ENCODE data around the gene ARFGAP3. TPM values are rescaled to one million over a fixed set of nuclear protein-coding genes. Genes with fewer than 3 reads are reported as not detected.

ARFGAP3 gene, protein sequence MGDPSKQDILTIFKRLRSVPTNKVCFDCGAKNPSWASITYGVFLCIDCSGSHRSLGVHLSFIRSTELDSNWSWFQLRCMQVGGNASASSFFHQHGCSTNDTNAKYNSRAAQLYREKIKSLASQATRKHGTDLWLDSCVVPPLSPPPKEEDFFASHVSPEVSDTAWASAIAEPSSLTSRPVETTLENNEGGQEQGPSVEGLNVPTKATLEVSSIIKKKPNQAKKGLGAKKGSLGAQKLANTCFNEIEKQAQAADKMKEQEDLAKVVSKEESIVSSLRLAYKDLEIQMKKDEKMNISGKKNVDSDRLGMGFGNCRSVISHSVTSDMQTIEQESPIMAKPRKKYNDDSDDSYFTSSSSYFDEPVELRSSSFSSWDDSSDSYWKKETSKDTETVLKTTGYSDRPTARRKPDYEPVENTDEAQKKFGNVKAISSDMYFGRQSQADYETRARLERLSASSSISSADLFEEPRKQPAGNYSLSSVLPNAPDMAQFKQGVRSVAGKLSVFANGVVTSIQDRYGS
- 10 to 100 TPM; 52.9 to 68.9 TPM for total RNA-seq

DNA sequence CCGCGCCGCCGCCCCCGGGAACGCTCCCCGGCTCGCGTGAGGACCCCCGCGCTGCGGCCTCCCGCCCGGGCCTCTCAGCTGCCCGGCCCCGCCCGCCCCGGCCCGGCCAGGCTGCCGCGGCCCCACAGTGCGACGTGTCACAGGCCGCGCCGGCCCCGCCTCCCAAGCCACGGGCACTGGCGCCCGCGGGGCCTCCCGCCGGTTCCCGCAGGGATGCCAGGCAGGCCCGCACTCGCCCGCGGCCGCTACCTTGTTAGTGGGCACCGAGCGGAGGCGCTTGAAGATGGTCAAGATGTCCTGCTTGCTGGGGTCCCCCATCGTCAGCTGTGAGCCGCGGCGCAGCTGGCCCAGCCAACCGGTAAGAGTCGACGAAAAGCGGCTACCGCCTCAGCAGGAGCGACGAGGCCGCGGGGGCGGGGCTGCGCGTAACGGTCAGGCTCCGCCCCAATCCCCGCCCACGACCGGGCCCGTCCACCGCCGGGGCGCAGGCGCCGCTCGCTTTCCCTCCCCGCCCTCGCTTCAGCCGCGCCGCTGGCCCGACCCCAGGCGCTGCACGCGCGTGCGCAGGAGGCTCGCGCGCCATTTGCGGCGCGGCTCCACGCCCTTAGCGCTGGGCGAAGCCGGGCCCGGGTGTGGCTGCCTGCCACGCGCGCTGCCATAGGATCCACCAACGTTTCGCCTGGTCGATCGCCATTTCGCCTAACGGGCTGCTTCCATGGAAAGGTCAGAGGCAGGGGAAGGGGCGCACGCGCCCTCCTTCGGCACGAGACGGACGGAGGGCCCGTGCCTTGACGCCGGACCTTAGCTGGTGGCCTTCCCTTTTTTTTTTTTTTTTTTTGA, at the start of gene ARFGAP3:
TSS of gene ARFGAP3 (minus strand) at position 409 of the 840 bp plus-strand sequence. CDS start at position 318, 91 bp downstream.
- TF ChIP-seq, protein P1, sequence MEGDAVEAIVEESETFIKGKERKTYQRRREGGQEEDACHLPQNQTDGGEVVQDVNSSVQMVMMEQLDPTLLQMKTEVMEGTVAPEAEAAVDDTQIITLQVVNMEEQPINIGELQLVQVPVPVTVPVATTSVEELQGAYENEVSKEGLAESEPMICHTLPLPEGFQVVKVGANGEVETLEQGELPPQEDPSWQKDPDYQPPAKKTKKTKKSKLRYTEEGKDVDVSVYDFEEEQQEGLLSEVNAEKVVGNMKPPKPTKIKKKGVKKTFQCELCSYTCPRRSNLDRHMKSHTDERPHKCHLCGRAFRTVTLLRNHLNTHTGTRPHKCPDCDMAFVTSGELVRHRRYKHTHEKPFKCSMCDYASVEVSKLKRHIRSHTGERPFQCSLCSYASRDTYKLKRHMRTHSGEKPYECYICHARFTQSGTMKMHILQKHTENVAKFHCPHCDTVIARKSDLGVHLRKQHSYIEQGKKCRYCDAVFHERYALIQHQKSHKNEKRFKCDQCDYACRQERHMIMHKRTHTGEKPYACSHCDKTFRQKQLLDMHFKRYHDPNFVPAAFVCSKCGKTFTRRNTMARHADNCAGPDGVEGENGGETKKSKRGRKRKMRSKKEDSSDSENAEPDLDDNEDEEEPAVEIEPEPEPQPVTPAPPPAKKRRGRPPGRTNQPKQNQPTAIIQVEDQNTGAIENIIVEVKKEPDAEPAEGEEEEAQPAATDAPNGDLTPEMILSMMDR (IDR thresholded peaks at IDR 0.05) = no peak
- H3K4me3 ChIP-seq = peak within 1 kb of the TSS; percentile 78
- ATAC-seq (ENCODE audit: insufficient number of reproducible peaks, low FRiP score, low read depth) = peak; percentile 94

DNA sequence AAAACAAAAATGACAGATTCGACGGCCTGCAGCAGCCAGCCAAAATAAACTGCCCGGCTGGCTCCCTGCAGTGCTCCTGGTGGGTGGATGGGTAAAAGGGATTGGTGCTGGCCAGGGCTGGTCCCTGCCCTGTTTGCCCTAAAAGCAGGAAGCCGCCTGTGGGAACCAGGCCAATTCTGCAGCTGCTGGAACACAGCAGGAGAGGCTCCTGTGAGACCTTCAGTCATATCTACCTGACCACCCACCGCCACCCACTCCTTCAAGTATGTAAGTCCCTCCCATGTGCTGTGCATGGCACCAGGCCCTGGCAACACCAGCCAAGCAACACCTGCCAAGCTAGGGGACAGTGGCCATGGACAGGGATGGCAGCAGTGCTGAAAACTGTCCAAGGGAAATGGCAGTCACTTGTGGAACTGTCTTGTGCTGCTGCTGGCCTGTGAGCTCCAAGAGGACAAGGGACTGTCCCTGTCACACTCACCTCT, 48.7 kb upstream of the ARFGAP3 start:
- Histone ChIP-seq H3K4me3 (no peak overlapping the region), H3K27ac (peak overlapping the region; percentile 69 to 83), H3K9me3 (no peaks in the 10 kb centered on the region), H3K4me1 (ENCODE audit: control insufficient read depth in 1 of 2, low read depth in 2 of 2) (peaks cover 35 to 79% of the 10 kb centered on the region in 2 donors), H3K36me3 (peaks cover 10% of the 10 kb centered on the region), H3K27me3 (replicated peaks; ENCODE audit: insufficient read depth) (no peaks in the 10 kb centered on the region)
- ATAC-seq (ENCODE audit: insufficient number of reproducible peaks, low FRiP score, low read depth) (no peak), DNase-seq (ENCODE audit: low spot score) (no peak)
- TF ChIP-seq, protein P1 (IDR thresholded peaks at IDR 0.05) = no peak

More for the DNA sequence above, at the start of gene ARFGAP3:
- H3K27me3 ChIP-seq (replicated peaks; ENCODE audit: insufficient read depth) = no peaks in the 10 kb centered on the region
- H3K27ac ChIP-seq = peak within 1 kb of the TSS; percentile 83 to 97
- H3K36me3 ChIP-seq = no peaks in the 10 kb centered on the region
- DNase-seq (ENCODE audit: low spot score) = peak; percentile 56
- H3K4me1 ChIP-seq (ENCODE audit: control insufficient read depth in 1 of 2, low read depth in 2 of 2) = peaks cover 17 to 37% of the 10 kb centered on the region in 2 donors
- H3K9me3 ChIP-seq = no peaks in the 10 kb centered on the region

DNA sequence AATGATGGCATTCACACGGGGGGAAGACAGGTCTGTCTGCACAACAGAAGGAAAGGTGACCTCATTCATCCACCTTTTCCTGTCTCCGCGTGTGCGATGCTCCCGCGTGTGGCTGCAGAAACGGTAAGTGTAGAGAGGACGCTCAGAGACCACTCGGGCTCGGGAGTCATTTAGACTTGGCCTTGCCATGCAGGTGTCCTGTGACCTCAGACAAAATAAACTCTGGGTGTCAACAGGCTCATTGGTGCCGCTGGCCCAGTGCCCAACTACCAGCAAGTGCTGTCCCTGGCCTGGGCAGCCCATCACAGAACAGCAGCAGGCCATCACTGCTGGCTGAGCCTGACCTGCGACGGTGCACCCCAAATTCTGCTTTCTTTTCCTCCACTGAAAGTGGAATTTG, 48.1 kb upstream of the ARFGAP3 start:
- no peak for ATAC-seq (ENCODE audit: insufficient number of reproducible peaks, low FRiP score, low read depth)
- H3K36me3 ChIP-seq = peaks cover 5% of the 10 kb centered on the region
- H3K4me1 ChIP-seq (ENCODE audit: control insufficient read depth in 1 of 2, low read depth in 2 of 2) = peaks cover 35 to 77% of the 10 kb centered on the region in 2 donors
- H3K27ac ChIP-seq = peak overlapping the region in 1 of 2 donors; percentile 50
- H3K4me3 ChIP-seq = no peak overlapping the region
- no peaks in the 10 kb centered on the region for H3K9me3 ChIP-seq
- DNase-seq (ENCODE audit: low spot score) = no peak
- no peaks in the 10 kb centered on the region for H3K27me3 ChIP-seq (replicated peaks; ENCODE audit: insufficient read depth)
- TF ChIP-seq, protein P1 (IDR thresholded peaks at IDR 0.05) = no peak

DNA sequence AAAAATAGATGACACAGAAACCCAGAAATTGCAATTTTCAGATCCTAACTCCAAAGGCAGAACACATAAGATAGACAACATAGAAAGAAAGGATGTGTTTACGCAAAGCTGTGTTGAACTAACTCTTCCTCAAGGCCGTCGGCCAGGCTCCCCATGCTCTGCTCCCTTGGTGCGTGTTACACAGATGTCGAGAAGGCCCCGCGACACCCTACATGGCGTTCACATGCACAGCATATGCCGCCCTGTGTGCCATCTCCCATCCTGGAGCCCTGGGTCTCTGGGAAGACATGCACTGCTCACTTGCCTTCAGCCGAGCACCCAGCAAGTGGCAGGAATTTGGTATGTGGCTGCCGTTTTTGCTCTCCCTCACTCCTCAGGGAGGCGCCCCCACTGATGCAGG, 47.0 kb upstream of the ARFGAP3 start:
- no peak overlapping the region for H3K4me3 ChIP-seq
- H3K36me3 ChIP-seq = no peaks in the 10 kb centered on the region
- TF ChIP-seq, protein P1 (IDR thresholded peaks at IDR 0.05) = no peak
- peaks cover 35 to 65% of the 10 kb centered on the region in 2 donors for H3K4me1 ChIP-seq (ENCODE audit: control insufficient read depth in 1 of 2, low read depth in 2 of 2)
- no peaks in the 10 kb centered on the region for H3K9me3 ChIP-seq
- no peaks in the 10 kb centered on the region for H3K27me3 ChIP-seq (replicated peaks; ENCODE audit: insufficient read depth)
- no peak for DNase-seq (ENCODE audit: low spot score)
- no peak for ATAC-seq (ENCODE audit: insufficient number of reproducible peaks, low FRiP score, low read depth)
- H3K27ac ChIP-seq = no peak overlapping the region
